Medulla oblongata (tissue), 1 donor: ENCODE data around the gene DDAH1.

ENCODE experiments used
- DNase-seq: peaks from one replicate; pipeline ENCODE4 v3.0.0-alpha.2; 2015; ENCODE audit errors: extremely low spot score

The DDAH1 gene

DNA sequence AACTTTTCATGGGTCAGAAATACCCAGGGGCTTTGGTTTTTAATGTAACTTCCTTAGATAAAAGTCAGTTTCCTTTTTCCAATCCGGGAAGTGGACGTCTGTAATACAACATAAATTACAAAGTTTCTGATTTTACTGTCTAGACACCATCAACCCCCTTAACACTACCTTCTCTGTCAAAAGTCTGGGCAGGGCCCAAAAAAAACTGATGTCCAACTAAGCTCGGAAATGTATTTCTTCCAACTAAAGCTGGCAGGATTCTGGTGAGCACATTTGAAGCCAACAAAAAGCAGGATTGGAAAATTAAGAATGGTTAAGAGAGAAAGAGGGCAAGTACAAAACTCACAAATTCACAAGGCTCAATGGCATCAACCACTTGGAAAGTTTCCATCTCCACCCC, 24.3 kb downstream of the DDAH1 start:
- DNase-seq, result no peak

DNA sequence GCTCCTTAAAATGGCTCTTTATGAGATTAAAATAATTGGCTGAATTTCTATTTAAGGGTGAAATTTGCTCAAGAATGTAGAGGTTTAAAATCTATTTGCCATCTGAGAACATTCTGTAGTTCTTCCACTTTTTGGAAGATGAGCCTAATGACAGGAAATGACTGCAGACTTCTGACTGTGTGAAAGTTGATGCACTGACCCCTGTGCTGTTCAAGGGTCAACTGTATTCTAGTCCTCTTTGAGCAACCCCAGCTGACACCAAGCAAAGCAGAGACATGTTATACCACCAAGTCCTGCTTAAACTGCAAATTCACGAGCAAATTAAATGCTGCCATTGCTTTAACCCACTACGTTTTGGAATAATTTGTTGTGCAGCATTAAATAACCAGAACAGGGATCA, 26.6 kb downstream of the DDAH1 start:
- DNase-seq, result no peak

GRCh38 chr1:85437139-85437538, 27.8 kb downstream of the DDAH1 start:
- no peak for DNase-seq

DNA sequence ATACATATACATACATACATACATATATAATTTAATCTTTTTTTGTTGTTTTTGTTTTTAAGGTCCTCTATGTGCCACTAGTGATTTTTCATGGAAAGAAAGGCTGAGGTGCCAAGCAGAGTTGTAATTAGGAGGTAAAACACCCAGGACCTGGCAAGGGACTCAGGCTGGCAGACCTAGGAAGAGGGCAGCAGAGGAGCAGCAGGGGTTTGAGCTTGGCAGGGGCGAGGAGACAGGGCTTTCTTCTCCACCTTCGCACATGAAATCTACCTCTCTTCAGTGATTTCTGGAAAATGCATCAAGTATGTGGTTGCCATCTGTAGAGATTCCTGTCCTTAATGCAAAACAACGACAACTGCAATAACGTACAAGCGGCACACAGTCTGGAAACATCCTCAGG, 31.9 kb downstream of the DDAH1 start:
- DNase-seq, result no peak

DNA sequence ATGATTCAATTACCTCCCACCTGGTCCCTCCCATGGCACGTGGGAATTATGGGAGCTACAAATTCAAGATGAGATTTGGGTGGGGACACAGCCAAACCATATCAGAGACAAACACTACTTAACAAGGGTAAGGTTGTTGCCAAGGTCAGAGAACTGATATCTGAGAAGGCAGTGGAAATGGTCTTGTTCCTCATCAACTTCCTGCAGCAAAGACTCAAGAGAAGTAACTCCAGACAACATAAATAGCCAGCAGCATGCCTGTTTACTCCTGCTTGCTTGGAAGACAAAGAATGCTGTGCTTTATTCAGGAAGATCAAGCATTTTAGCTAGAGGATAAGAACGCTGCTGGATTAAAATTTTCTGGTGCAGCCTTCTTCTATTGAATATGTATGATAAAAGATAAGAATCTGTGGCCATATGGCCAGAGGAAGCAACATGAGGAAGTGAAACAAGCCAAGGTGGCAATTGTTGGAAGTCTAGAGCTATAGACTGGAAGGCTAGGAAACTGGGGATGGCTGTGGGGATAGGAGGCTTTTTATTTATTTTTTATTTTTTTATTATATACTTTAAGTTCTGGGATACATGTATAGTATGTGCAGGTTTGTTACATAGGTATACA, 36.4 kb downstream of the DDAH1 start:
- no peak for DNase-seq

DNA sequence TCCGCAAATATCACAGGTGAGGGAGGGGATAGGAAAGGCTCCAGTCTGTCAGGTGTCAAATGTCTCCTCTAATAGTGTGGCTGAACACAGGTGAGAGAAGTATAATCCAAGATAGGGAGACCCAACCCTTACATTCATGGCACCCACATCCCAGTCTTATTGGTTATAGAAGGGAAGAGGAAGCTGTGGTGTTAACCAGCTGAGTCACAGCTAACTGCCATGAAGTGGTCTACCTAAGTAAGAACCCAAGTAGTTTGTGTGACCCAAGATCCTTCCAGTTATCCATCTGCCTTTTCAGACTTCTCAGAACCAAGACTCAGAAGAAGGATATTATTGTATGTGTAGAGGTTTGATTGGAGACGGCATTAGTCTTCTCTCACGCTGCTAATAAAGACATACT, 37.1 kb downstream of the DDAH1 start:
- DNase-seq, result no peak

GRCh38 chr1:85427331-85427730, 37.6 kb downstream of the DDAH1 start:
- no peak for DNase-seq

DNA sequence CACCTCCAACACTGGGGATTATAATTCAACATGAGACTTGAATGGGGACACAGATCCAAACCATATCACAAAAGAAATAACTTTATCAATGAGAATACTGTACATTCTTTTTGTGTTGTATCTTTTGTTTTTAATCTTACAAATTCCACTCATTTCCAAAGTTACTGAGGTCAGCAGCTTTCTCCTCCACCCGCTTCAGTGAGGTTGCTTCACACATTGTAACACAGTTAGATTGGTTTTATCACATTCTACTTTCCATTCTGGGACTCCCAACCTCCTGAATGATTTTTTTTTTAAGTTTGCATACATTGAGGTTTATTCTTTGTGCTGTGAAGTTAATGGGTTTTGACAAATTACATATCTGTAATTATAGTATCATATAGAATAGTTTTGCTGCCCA, 43.8 kb downstream of the DDAH1 start:
- no peak for DNase-seq

GRCh38 chr1:85420199-85420598, 44.8 kb downstream of the DDAH1 start:
- no peak for DNase-seq

DNA sequence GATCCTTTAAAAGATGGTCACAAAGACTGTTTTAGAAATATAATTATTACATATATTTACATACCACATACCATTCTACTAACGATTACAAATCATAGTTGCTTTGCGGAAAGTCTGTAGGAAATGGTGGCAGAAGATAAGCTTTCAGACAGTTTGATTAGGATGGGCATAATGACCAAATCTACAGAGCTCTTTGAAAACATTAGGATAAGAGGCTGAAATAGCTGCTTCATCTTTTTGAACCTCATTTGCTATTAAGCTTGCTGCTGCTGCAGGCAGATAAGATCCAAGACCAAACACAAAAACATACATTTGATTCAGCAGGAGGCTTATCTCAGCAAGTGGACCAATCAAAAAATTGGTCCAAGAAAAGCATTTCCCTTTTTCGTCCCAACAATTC, 47.1 kb downstream of the DDAH1 start:
- no peak for DNase-seq

DNA sequence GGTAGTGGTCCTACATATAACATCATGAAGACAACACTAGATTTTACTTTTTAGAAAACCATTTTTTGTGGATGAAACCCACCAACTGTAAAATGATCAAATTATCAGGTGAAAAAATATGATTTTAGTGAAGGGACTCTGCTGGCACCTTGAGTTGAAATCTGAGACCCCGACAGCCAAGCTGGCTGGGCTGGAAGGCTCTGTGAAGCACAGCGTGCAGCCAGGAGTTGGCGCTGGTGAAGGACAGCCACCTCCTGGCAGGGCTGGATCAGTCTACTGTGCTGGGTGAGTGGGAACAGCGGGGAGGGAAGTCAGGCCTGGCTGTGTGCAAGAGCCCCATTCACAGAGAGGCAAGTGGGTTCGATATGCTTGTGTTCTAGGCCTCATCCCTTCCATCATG, 47.9 kb downstream of the DDAH1 start:
- DNase-seq, result no peak

- no peak for DNase-seq
Observed at GRCh38 chr1:85413169-85413568, 51.8 kb downstream of the DDAH1 start.

DNA sequence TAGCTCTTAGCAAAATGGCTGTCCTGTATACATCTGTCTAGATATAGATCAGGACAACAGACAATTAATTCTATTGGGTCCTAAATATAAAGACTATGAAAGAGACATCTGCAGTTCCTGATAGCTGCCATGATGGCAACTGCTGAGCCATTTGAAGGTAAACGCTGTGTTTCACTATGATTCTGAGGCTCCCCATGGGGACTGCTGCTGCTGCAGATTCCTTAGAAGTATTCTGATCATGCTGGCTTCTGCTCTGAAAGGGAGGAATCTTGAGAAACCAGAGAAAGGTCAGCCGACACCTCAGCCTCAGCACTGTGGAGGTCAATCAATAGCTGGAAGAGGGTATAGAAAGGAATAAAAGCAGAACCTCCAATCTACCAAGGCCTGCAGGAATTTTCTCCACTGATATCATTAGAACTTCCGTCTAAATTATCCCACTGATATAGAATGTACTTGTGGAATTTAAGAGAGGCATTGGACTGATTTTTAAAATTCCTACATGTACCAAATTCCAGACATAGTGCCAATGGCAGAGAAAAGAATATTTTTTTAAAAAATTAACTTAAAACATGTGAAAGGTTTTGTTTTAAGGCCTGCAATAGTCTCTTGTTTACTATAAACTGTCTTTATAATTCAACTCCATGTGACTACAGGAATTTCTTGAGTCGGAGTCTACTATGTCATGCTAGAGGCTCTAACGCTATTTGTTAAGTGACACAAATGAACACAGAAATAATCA, 53.2 kb downstream of the DDAH1 start:
- DNase-seq, result no peak

DNA sequence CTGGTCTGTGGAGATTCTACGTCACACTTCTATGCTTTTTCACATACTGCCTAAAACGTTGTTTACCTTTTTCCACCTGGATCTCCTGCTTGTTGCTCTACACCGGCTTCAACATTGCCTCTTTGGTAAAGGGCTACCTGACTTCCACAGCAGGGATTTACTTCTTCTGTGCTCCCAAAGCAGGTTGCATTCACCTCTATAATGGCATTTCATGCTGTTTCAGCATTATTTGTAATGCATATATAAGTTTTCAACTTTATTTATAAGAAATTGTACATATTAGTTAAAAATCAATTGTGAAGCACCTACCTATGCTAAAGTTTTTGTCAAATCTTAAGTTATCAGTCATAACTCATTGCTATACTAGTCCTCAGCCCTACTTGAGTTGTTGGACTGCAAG, 55.4 kb downstream of the DDAH1 start:
- no peak for DNase-seq

- no peak for DNase-seq
Observed at GRCh38 chr1:85407746-85408377, 57.1 kb downstream of the DDAH1 start.

DNA sequence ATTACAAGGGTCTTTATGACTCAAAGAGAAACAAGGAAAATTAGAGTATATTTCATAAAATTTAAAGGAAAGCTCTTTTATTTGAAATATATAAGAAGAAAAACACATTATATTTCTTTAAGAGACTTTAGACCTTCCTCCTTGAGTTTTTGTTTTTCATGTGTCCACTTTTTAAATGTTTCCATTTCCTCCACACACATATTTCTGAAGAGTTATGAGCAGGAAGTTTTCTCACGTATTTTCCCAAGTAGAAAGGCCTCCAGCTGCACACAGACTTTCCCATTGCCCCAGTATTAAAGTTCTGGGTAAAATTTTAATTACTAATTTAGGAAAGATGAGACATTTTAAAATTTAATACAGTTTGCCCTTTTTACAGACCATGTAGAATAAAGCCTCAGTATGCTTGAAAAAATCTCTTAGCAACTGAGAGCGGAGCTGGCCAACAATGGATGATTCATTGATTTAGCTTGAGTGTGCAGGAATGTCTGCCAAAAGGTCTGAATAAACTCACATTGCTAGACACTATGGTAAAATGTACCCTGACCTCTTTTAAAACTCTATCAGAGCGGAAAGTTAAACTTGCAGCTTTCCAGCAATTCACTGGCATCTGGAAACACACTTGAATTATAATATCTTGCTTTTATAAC, 57.9 kb downstream of the DDAH1 start:
- peak; percentile 85 for DNase-seq

DNA sequence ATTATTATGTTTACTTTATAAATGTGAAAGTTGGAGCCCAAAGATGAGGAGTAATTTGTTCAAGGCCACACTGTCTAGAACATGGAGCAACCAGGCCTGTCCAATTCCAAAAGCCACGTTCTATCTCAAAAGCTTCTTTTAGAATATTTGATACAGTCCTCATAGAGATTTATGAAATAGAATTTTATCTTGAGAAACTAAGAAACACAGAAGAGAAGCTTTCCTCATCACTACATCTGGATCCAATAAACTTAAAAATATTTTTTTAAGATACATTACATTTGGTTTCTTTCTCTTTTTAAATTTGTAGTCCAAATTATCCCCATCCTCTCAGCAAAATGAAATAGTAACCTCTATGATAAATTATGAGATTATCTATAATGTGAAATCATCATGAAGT, 58.9 kb downstream of the DDAH1 start:
- no peak for DNase-seq

DNA sequence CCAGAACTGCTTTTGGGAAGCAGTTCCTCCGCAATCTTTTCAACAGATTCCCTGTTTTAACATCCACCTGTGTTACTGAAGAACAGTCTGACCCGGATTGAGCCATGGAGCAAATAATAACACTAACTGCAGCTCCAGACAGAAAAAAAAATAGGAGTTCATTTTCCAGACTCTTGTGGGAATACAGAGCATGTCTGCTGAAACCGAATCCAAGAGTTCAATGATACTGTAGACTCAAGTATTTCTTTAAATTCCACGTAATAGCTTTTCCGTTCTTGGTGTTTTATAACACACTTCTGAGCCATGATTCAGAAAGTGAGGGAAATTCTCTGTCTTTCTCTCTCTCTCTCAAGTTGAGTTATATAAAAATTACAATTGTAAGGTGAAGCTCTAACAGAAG, 60.6 kb downstream of the DDAH1 start:
- DNase-seq, result no peak

DNA sequence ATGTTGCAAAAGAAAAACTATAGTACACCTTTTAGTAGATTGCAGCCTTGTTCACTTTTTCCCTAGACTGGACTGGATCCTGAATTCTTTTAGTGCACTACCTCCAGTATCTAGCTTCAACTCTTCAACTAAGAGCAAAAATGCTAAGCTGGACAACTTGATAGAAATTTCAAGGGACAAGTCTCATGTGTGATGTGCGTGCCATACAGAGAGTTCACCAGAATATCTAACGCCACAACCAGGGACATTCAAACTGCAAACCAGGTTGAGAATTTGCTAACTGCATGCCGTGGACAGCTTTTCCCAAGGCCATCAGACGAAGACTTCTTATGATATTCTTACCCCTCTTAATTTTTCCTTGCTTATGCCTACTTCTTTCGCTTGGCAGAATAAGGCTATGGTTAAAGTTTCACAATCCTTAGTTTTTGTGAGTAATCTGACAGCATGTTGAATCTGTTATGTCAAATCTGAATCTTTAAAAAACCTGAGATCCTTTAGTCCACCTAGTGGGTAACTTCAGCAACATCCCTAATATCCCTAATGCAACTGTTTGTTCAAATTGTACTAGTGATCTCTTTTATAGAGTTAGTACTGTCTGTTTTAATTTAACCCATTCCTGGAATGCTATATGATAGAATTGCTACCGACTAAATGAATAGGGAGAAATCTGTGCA, 66.4 kb downstream of the DDAH1 start:
- no peak for DNase-seq

- DNase-seq, result no peak
Observed at GRCh38 chr1:85397490-85398032, 67.4 kb downstream of the DDAH1 start.

DNA sequence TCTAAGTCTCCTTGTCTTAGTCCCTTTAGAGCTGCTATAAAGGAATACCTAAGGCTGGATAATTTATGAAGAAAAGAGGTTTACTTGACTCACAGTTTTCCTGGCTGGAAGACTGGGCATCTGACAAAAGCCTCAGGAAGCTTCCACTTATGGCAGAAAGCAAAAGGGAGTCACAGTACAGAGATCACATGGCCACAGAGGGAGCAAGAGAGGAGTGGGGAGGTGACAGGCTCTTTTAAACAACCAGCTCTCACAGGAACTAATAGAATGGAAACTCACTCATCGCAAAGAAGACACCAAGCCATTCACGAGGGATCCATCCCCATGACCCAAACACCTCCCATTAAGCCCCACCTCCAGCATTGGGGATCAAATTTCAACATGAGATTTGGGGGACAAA, 68.8 kb downstream of the DDAH1 start:
- no peak for DNase-seq

DNA sequence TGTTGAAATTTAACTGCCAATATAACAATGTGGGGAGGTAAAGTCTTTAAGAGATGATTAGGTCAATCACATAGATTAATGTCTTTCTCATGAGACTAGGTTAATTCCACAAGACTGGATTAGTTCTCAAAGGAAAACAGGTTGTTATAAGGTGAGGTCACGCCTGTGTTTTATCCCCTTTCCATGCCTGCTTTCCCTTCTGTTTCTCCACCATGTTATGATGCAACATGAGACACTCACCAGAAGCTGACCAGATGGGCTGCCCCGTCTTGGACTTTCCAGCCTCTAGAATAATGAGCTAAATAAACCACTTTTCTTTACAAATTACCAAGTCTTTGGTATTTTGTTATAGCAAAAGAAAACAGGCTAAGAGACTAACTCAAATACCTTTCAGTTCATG, 70.8 kb downstream of the DDAH1 start:
- no peak for DNase-seq
